HepG2 (cell line): ENCODE measurements around the gene FYTTD1. TPM values are rescaled to one million over a fixed set of nuclear protein-coding genes. Genes with fewer than 3 reads are reported as not detected.

Experiments
- ATF7-NPFF ChIP-seq: sonication (generic); formaldehyde crosslinking; IDR thresholded peaks from 2 replicates; pipeline ENCODE4 v1.8.1; 2023; ENCODE audit warnings: mild to moderate bottlenecking, low read depth, missing genetic modification reagents, moderate library complexity
- MBNL3 ChIP-seq: fragments of 250-450 bp; sonication (Bioruptor Pico); conservative IDR thresholded peaks from 2 replicates; pipeline ENCODE4 v1.8.0; 2022; ENCODE audit warnings: mild to moderate bottlenecking, inconsistent platforms
- MXD3 ChIP-seq: IDR thresholded peaks from 2 replicates; pipeline ENCODE4 v1.6.1; 2016; ENCODE audit warnings: mild to moderate bottlenecking, missing biosample characterization, missing genetic modification reagents
- PATZ1 ChIP-seq: sonication (generic); formaldehyde crosslinking; IDR thresholded peaks from 2 replicates; pipeline ENCODE4 v1.4.0; 2020; ENCODE audit warnings: missing genetic modification reagents
- RCOR2 ChIP-seq: IDR thresholded peaks from 2 replicates; pipeline ENCODE4 v1.6.1; 2016; ENCODE audit warnings: missing biosample characterization, missing genetic modification reagents
- SALL1 ChIP-seq: sonication (generic); formaldehyde crosslinking; IDR thresholded peaks from 2 replicates; pipeline ENCODE4 v1.8.0; 2022; ENCODE audit warnings: mild to moderate bottlenecking, missing genetic modification reagents
- SCMH1 ChIP-seq: sonication (generic); formaldehyde crosslinking; IDR thresholded peaks from 2 replicates; pipeline ENCODE4 v1.9.0; 2021; ENCODE audit warnings: missing genetic modification reagents, mild to moderate bottlenecking, borderline replicate concordance
- SMARCC2 ChIP-seq: fragments of 450-650 bp; IDR thresholded peaks from 2 replicates; pipeline ENCODE4 v1.6.1; 2017; ENCODE audit warnings: antibody characterized with exemption, mild to moderate bottlenecking
- ZFY ChIP-seq: sonication (generic); formaldehyde crosslinking; IDR thresholded peaks from 2 replicates; pipeline ENCODE4 v1.4.0; 2020; ENCODE audit warnings: missing genetic modification reagents
- ZNF101 ChIP-seq: sonication (generic); formaldehyde crosslinking; IDR thresholded peaks from 2 replicates; pipeline ENCODE4 v1.4.0; 2020; ENCODE audit warnings: mild to moderate bottlenecking, low read depth, missing genetic modification reagents, borderline replicate concordance
- ZNF260 ChIP-seq: sonication (generic); formaldehyde crosslinking; IDR thresholded peaks from 2 replicates; pipeline ENCODE4 v1.4.0; 2020; ENCODE audit warnings: missing genetic modification reagents, low read depth, mild to moderate bottlenecking, borderline replicate concordance
- ZNF44 ChIP-seq: sonication (generic); formaldehyde crosslinking; IDR thresholded peaks from 2 replicates; pipeline ENCODE4 v1.5.1; 2020; ENCODE audit warnings: mild to moderate bottlenecking, missing genetic modification reagents
- ZNF451 ChIP-seq: sonication (generic); formaldehyde crosslinking; IDR thresholded peaks from 2 replicates; pipeline ENCODE4 v1.5.0; 2020; ENCODE audit warnings: mild to moderate bottlenecking, missing genetic modification reagents
- ZNF672 ChIP-seq: sonication (generic); formaldehyde crosslinking; IDR thresholded peaks from 2 replicates; pipeline ENCODE4 v1.8.1; 2022; ENCODE audit warnings: missing genetic modification reagents
- polyA plus RNA-seq, 8 experiments: library from polyadenylated mRNA; depleted of rRNA in 3 of 8; stranded (reverse) in 7 of 8; unstranded in 1 of 8; fragments of >200 nt; fragmentation: Illumina TruSeq in 4 of 8; extraction: Trizol in 4 of 8; gene quantifications; 2 replicates each; pipeline versions ENCODE4 v1.2.1 to v1.2.3, GENCODE V29; 2011 to 2016; ENCODE audit warnings: low read depth in 4 of 8, missing spikeins in 1 of 8, mixed read lengths in 1 of 8; ENCODE audit not compliant: insufficient read depth in 1 of 8
- total RNA-seq, 5 experiments: library from RNA; depleted of rRNA; stranded (reverse); fragments of >200 nt; fragmentation: Illumina TruSeq; extraction: Trizol; gene quantifications; 2 replicates each; pipeline ENCODE4 v1.2.3, GENCODE V29; 2016; ENCODE audit warnings: low read depth in 1 of 5
- TF ChIP-seq, protein P1 (sequence below), 2 experiments: fragments of 450-650 bp in 1 of 2; sonication (generic) in 1 of 2; formaldehyde crosslinking in 1 of 2; IDR thresholded peaks; 2 replicates each; pipeline versions ENCODE4 v1.6.1 to v1.8.0; 2016 to 2022; ENCODE audit warnings: antibody characterized with exemption in 1 of 2, mild to moderate bottlenecking in 1 of 2, missing genetic modification reagents in 1 of 2
- TF ChIP-seq, protein P2 (sequence below): sonication (generic); formaldehyde crosslinking; IDR thresholded peaks from 2 replicates; pipeline ENCODE4 v1.5.1; 2020; ENCODE audit warnings: mild to moderate bottlenecking, missing genetic modification reagents

FYTTD1 gene
- total and polyA plus RNA-seq, 2 of the 13 experiments (the other 11 are each of a cell fraction or from before 2014, with no cell fraction given): 6.5 to 28.8 TPM

- TF ChIP-seq MBNL3 (CRISPR knock-in tag): no peak
- TF ChIP-seq PATZ1 (CRISPR knock-in tag): 0 out of 2 replicates have a peak, but pooled peaks have one; percentile 19
- TF ChIP-seq, protein P1, sequence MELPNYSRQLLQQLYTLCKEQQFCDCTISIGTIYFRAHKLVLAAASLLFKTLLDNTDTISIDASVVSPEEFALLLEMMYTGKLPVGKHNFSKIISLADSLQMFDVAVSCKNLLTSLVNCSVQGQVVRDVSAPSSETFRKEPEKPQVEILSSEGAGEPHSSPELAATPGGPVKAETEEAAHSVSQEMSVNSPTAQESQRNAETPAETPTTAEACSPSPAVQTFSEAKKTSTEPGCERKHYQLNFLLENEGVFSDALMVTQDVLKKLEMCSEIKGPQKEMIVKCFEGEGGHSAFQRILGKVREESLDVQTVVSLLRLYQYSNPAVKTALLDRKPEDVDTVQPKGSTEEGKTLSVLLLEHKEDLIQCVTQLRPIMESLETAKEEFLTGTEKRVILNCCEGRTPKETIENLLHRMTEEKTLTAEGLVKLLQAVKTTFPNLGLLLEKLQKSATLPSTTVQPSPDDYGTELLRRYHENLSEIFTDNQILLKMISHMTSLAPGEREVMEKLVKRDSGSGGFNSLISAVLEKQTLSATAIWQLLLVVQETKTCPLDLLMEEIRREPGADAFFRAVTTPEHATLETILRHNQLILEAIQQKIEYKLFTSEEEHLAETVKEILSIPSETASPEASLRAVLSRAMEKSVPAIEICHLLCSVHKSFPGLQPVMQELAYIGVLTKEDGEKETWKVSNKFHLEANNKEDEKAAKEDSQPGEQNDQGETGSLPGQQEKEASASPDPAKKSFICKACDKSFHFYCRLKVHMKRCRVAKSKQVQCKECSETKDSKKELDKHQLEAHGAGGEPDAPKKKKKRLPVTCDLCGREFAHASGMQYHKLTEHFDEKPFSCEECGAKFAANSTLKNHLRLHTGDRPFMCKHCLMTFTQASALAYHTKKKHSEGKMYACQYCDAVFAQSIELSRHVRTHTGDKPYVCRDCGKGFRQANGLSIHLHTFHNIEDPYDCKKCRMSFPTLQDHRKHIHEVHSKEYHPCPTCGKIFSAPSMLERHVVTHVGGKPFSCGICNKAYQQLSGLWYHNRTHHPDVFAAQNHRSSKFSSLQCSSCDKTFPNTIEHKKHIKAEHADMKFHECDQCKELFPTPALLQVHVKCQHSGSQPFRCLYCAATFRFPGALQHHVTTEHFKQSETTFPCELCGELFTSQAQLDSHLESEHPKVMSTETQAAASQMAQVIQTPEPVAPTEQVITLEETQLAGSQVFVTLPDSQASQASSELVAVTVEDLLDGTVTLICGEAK (IDR thresholded peaks at IDR 0.05): no peak
- TF ChIP-seq, protein P1 (CRISPR knock-in tag; IDR thresholded peaks at IDR 0.05): no peak
- TF ChIP-seq SCMH1 (CRISPR knock-in tag): no peak
- no peak for TF ChIP-seq ZNF451
- 0 out of 2 replicates have a peak, but pooled peaks have one; percentile 26 for TF ChIP-seq RCOR2 (CRISPR knock-in tag)
- TF ChIP-seq ZFY (CRISPR knock-in tag): peak; percentile 18; the same call in 1 of the 2 replicates
- TF ChIP-seq ZNF260 (CRISPR knock-in tag): no peak
- TF ChIP-seq MXD3 (CRISPR knock-in tag): no peak
- TF ChIP-seq SMARCC2: no peak
- peak; percentile 42; the same call in 1 of the 2 replicates for TF ChIP-seq SALL1
- TF ChIP-seq ATF7-NPFF (CRISPR knock-in tag): no peak
- TF ChIP-seq ZNF101 (CRISPR knock-in tag): no peak
- TF ChIP-seq ZNF44 (CRISPR knock-in tag): no peak
- TF ChIP-seq, protein P2, sequence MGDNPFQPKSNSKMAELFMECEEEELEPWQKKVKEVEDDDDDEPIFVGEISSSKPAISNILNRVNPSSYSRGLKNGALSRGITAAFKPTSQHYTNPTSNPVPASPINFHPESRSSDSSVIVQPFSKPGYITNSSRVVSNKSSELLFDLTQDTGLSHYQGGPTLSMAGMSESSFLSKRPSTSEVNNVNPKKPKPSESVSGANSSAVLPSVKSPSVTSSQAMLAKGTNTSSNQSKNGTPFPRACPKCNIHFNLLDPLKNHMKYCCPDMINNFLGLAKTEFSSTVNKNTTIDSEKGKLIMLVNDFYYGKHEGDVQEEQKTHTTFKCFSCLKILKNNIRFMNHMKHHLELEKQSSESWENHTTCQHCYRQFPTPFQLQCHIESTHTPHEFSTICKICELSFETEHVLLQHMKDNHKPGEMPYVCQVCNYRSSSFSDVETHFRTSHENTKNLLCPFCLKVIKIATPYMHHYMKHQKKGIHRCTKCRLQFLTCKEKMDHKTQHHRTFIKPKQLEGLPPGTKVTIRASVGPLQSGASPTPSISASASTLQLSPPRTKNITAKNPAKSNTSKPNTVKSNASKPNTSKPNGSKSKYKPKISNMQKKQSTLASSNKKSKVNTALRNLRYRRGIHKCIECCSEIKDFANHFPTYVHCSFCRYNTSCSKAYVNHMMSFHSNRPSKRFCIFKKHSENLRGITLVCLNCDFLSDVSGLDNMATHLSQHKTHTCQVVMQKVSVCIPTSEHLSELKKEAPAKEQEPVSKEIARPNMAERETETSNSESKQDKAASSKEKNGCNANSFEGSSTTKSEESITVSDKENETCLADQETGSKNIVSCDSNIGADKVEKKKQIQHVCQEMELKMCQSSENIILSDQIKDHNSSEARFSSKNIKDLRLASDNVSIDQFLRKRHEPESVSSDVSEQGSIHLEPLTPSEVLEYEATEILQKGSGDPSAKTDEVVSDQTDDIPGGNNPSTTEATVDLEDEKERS (CRISPR knock-in tag): no peak
- TF ChIP-seq ZNF672: no peak
Observed at GRCh38 chr3:197795200-197795599, 45.5 kb downstream of the FYTTD1 start (continued).
